Endometrial microvascular endothelial cells (primary cell): ENCODE results near the gene BAZ1A. TPM values are rescaled to one million over a fixed set of nuclear protein-coding genes. Genes with fewer than 3 reads are reported as not detected.

ENCODE experiments used
- in situ Hi-C: cut with HindIII; loops from 2 replicates; pipeline ENCODE4 v1.10.0; 2017; ENCODE audit warnings: low sequenced_read_pairs, low pct_unique_long_range_greater_than_20kb; ENCODE audit errors: inconsistent ontology term
- total RNA-seq: library from RNA; depleted of rRNA; stranded (reverse); fragments of >200 nt; gene quantifications from one replicate; pipeline ENCODE4 v1.2.3, GENCODE V29; 2015; ENCODE audit errors: inconsistent ontology term

Gene BAZ1A
- total RNA-seq, 1 donor from 2014 or later: 45.0 TPM

- in situ Hi-C loops: no loop called here
Observed at GRCh38 chr14:34794941-34795340, 80.2 kb downstream of the BAZ1A start.

- in situ Hi-C loops: no loop called here
Observed at GRCh38 chr14:34794217-34794616, 80.9 kb downstream of the BAZ1A start.

GRCh38 chr14:34792598-34792997 lies 82.6 kb downstream of the BAZ1A start:
- in situ Hi-C loops: no loop called here

DNA sequence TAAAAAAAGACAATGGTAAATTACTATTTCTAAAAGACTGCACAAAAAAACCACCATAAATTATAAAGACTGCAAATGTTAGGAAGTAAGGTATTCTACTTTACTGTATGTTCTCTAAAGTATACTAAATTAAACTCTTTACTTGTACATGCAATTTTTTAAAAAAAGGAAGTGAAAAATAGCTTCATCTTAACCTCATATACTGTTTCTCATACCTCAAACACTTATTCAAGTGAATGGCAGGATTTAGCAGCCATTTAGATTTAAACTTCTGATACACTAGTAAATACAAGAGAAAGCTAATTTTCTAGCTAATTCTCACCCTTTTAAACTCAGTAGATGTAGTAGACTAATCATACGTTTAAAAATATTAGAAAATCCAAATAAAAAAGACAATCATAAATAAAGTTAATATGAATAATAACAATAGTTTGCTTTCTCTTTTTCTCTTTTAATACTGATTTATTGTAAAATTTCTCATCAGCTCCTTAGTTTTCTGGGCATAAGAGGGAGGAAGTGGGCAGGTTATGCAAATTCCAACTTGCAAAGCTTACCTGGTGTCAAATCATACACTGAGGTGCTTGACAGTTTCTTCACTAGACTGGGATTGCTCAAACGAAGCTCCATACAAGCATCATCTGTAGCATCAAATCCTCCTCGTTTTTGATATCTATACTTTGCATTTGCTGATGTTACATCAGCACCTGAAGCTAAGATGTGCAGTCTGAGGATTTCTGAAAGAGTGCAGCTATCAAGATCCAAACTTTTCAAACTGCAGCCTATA lies 89.7 kb downstream of the BAZ1A start:
- in situ Hi-C loops: no loop called here

DNA sequence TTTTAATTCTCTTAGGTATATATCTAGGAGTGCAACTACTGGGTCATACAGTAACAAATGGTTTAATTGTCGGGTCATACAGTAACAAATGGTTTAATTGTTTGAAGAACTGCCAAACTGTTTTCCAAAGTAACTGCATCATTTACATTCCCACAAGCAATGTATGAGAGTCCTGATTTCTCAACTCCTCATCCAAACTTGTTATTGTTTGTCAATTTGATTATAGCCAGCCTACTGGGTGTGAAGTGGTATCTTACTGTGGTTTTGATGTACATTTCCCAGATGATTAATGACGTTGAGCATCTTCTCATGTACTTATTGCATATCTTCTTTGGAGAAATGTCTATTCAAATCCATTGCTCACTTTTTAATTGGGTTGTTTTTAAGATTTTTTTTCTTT lies 93.1 kb downstream of the BAZ1A start:
- in situ Hi-C loops: no loop called here

DNA sequence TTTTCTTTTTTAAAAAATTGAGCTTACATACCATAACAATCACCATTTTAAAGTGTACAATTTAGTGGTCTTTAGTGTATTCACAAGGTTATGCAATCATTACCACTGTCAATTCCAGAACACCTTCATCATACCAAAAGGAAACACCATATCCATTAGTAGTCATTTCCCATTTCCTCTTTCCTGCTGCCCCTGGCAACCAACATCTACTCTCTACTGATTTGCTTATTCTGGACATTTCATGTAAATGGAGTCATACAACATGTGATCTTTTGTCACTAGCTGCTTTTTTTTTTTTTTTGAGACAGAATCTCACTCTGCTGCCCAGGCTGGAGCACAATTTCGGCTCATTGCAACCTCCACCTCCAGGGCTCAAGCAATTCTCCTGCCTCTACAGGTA lies 93.9 kb downstream of the BAZ1A start:
- in situ Hi-C loops: no loop called here

DNA sequence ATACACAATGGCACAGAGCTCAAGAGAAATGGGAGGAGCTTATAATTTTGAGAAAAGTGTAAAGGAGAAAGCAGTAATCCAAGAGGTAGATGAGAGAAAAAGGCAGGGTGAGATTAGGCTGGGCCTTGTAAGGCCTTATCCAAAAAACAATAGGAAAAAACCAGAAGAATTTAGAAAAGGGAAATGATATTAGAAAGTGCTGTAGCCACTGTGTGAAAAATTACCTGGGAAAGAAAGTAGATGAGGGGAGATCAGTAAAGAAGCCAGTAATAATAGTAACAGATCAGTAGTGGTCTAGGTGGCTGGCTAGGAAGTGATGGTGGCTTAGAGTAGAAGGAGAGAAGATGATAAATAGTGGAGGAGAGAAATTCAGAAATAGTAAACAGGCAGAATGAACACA lies 94.5 kb downstream of the BAZ1A start:
- in situ Hi-C loops: no loop called here

- in situ Hi-C loops: no loop called here
Observed at GRCh38 chr14:34778744-34779143, 96.4 kb downstream of the BAZ1A start.

DNA sequence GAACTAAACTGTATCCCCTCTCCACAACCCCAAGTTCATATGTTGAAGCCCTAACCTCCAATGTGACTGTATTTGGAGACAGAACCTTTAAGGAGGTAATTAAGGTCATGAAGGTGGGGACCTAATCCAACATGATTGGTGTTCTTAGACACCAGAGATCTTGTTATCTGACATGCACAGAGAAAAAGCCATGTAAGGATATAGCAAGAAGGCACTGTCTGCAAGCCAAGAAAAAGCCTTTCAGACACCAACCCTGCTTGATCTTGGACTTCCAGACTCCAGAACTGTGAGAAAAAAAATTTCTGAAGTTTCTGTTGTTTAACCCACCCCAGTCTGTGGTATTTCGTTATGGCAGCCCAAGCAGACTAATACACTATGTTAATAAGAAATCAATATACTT lies 98.5 kb downstream of the BAZ1A start:
- in situ Hi-C loops: no loop called here

- in situ Hi-C loops: no loop called here
Observed at GRCh38 chr14:34775922-34776321, 99.2 kb downstream of the BAZ1A start.

DNA sequence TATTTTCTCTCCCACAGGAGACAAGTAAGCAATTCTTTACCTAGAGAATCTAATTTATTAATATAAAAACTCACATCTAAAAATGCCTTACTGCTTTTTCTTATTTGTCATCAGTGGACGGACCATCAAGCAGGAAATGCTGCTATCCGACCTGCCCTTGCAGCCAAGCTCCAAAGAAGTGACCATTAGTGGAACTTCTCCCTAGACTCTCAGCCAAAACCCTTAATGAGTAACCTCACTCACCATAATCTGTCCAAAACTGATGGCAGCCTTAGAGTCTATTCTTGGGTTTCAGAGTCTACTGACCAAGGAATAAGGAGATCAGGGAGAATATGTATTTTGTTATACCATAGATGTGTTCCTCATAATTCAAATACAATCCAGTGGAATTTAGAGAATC lies 99.8 kb downstream of the BAZ1A start:
- in situ Hi-C loops: no loop called here

DNA sequence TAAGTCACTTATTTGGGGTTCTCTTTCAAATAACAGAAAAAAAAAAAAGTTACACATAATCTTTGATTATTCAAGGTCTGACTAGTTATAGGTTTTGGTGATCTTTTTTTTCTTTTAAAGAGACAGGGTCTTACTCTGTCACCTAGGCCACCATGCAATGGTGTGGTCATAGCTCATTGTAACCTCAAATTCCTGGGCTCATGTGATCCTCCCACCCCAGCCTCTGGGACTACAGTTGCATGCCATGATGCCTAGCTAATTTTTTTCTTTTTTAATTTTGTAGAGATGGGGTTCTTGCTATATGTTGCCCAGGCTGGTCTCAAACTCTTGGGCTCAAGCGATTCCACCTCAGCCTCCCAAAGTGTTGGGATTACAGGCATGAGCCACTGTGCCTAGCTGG lies 104.3 kb downstream of the BAZ1A start:
- in situ Hi-C loops: no loop called here

GRCh38 chr14:34766606-34767005 lies 108.6 kb downstream of the BAZ1A start:
- in situ Hi-C loops: no loop called here

DNA sequence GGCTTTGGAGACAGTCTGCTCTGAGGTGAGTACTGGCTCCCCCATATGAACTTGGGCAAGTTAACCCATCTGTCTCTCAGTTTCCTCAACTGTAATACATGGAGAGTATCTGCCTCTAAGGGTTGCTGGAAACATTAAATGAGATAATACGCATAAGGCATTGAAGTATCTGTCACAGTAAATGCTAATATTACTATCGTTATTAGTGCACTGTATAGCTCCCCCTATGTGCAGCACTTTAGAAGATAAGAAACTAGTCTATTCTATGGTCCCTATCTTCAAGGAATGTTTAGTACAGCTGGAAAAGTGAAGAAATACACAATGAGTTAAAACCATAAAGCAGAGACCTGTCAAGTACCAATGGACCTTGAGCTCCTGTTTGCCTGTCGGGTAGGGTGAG lies 109.1 kb downstream of the BAZ1A start:
- in situ Hi-C loops: no loop called here

- in situ Hi-C loops: no loop called here
Observed at GRCh38 chr14:34755215-34755614, 119.9 kb downstream of the BAZ1A start.

DNA sequence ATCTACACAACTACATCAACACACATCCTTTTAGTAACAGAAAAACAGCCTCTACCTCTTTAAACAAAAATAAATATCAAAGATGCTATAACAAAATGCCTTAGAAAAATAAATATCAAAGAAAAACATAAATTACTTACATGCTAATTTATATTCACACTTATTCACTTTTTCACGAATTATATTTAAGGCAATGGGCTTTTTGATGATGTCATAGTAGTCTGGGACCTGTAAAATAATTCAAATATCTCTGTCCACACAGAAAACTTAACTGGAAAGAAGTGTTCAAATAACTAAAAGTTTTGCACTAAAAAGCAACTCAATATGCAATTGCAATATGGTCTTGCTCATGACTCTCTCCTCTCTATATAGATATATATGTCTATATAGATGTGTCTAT lies 120.5 kb downstream of the BAZ1A start:
- in situ Hi-C loops: no loop called here

- in situ Hi-C loops: no loop called here
Observed at GRCh38 chr14:34750670-34751069, 124.5 kb downstream of the BAZ1A start.

GRCh38 chr14:34750233-34750632 lies 124.9 kb downstream of the BAZ1A start:
- in situ Hi-C loops: no loop called here

DNA sequence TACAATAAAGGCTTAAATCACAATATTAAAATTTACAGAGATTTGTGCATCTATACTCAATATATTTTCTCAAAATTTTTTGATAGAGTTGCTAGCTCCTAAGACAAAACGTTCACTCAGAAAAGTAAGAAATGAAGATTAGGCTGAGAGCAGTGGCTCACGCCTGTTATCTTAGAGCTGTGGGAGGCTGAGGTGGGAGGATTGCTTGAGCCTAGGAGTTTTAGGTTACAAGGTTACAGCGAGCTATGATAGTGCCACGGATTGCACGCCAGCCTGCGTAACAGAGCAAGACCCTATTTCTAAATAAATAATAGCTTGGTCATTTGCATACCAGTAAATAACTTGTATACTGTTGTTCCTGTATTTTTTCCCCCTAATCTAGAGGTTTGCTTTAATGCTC lies 125.8 kb downstream of the BAZ1A start:
- in situ Hi-C loops: no loop called here

- in situ Hi-C loops: no loop called here
Observed at GRCh38 chr14:34742270-34743115, 132.7 kb downstream of the BAZ1A start.
